Fibroblast of lung (primary cell): ENCODE data around the gene MYO18B. TPM values are rescaled to one million over a fixed set of nuclear protein-coding genes. Genes with fewer than 3 reads are reported as not detected.

ENCODE experiments used
- DNase-seq, 2 donors: peaks; one replicate each; pipeline versions ENCODE4 v3.0.0 to v3.0.0-alpha.2; 2010; ENCODE audit warnings: low read depth in 2 of 2
- H2AFZ ChIP-seq: 2 replicates; pipeline ENCODE4 v1.5.1; 2012; ENCODE audit warnings: low read length, control low read depth, inconsistent platforms
- H3K27ac ChIP-seq: 2 replicates; pipeline ENCODE4 v1.5.1; 2011; ENCODE audit warnings: low read length, control low read depth; ENCODE audit not compliant: insufficient read depth
- H3K27me3 ChIP-seq: 2 replicates; pipeline ENCODE4 v1.5.1; 2011; ENCODE audit warnings: mild to moderate bottlenecking, low read length; ENCODE audit not compliant: control insufficient read depth, insufficient read depth
- H3K36me3 ChIP-seq: 2 replicates; pipeline ENCODE4 v1.5.1; 2011; ENCODE audit warnings: low read length; ENCODE audit not compliant: control insufficient read depth, insufficient read depth
- H3K4me1 ChIP-seq: 2 replicates; pipeline ENCODE4 v1.5.1; 2011; ENCODE audit warnings: low read length; ENCODE audit not compliant: control insufficient read depth, insufficient read depth; ENCODE audit errors: extremely low read depth
- H3K4me2 ChIP-seq: 2 replicates; pipeline ENCODE4 v1.5.1; 2011; ENCODE audit warnings: low read length, control low read depth; ENCODE audit not compliant: insufficient read depth; ENCODE audit errors: extremely low read depth
- H3K4me3 ChIP-seq, 4 experiments: fragments of 200-600 bp in 1 of 4; sonication (generic) in 1 of 4; replicated peaks in 1 of 4; 2 replicates each; pipeline ENCODE4 v1.5.1; 2011 to 2016; ENCODE audit warnings: low read length in 4 of 4, low read depth in 3 of 4, mild to moderate bottlenecking in 3 of 4, control low read depth in 2 of 4, inconsistent platforms in 1 of 4, mixed read lengths in 1 of 4; ENCODE audit not compliant: insufficient read depth in 1 of 4; ENCODE audit errors: control extremely low read depth in 1 of 4
- H3K79me2 ChIP-seq: 2 replicates; pipeline ENCODE4 v1.5.1; 2012; ENCODE audit warnings: mild to moderate bottlenecking, low read length, inconsistent platforms; ENCODE audit not compliant: control insufficient read depth, insufficient read depth
- H3K9ac ChIP-seq: 2 replicates; pipeline ENCODE4 v1.5.1; 2011; ENCODE audit warnings: mild to moderate bottlenecking, low read length, control low read depth; ENCODE audit not compliant: insufficient read depth
- H3K9me3 ChIP-seq: 2 replicates; pipeline ENCODE4 v1.5.1; 2012; ENCODE audit warnings: low read depth, low read length; ENCODE audit not compliant: control insufficient read depth, insufficient read depth
- H4K20me1 ChIP-seq: 2 replicates; pipeline ENCODE4 v1.5.1; 2011; ENCODE audit warnings: low read length; ENCODE audit not compliant: control insufficient read depth, insufficient read depth; ENCODE audit errors: extremely low read depth
- EZH2 ChIP-seq: IDR thresholded peaks from 2 replicates; pipeline ENCODE4 v1.5.1; 2012; ENCODE audit warnings: low read length, control low read depth, mild to moderate bottlenecking; ENCODE audit errors: missing control alignments
- polyA plus RNA-seq, 2 donors: library from polyadenylated mRNA; depleted of rRNA in 1 of 2; stranded (reverse) in 1 of 2; unstranded in 1 of 2; fragments of >200 nt; gene quantifications; 2 replicates each; pipeline ENCODE4 v1.2.1, GENCODE V29; 2011 to 2012; ENCODE audit warnings: missing spikeins in 1 of 2
- total RNA-seq: library from RNA; depleted of rRNA; stranded (reverse); fragments of >200 nt; gene quantifications from 2 replicates; pipeline ENCODE4 v1.2.1, GENCODE V29; 2014
- TF ChIP-seq, protein P1 (sequence below), 2 donors: IDR thresholded peaks in 1 of 2; conservative IDR thresholded peaks in 1 of 2; 1 replicate in 1 of 2; 2 replicates in 1 of 2; pipeline ENCODE4 v1.5.1; 2011 to 2012; ENCODE audit warnings: low read length in 2 of 2, control low read depth in 1 of 2, inconsistent platforms in 1 of 2, low read depth in 1 of 2, mild to moderate bottlenecking in 1 of 2

MYO18B gene
- total and polyA plus RNA-seq, 2 donors (not counting 1 experiment from before 2014, with no cell fraction given): 0.17 TPM; not detected in 1

DNA sequence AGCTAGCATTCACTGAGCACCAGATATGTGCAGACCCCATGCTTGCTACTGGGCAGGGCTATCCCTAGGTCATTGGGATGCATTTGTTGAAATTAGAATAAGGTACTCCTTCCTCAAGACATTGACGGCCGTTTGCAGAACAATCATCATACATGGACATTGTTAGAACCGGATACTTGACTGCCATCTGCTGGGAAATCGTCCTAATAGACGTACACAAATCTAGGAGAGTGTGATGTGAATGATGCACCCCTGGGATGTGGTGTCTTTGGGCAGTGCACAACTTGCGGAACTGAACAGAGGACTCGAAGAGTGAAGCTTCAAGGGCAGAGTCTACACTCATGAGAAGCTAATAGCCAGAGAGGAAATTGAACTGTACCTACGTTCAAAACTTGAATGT lies 35.9 kb downstream of the MYO18B start:
- Histone ChIP-seq H2AFZ (no peak overlapping the region), H3K4me3 (no peak overlapping the region), H3K4me2 (no peak overlapping the region), H3K36me3 (no peaks in the 10 kb centered on the region), H3K79me2 (no peaks in the 10 kb centered on the region), H3K9me3 (no peaks in the 10 kb centered on the region), H4K20me1 (no peaks in the 10 kb centered on the region), H3K9ac (no peak overlapping the region), H3K27ac (no peak overlapping the region), H3K27me3 (no peaks in the 10 kb centered on the region), H3K4me1 (no peaks in the 10 kb centered on the region)
- TF ChIP-seq, protein P1, sequence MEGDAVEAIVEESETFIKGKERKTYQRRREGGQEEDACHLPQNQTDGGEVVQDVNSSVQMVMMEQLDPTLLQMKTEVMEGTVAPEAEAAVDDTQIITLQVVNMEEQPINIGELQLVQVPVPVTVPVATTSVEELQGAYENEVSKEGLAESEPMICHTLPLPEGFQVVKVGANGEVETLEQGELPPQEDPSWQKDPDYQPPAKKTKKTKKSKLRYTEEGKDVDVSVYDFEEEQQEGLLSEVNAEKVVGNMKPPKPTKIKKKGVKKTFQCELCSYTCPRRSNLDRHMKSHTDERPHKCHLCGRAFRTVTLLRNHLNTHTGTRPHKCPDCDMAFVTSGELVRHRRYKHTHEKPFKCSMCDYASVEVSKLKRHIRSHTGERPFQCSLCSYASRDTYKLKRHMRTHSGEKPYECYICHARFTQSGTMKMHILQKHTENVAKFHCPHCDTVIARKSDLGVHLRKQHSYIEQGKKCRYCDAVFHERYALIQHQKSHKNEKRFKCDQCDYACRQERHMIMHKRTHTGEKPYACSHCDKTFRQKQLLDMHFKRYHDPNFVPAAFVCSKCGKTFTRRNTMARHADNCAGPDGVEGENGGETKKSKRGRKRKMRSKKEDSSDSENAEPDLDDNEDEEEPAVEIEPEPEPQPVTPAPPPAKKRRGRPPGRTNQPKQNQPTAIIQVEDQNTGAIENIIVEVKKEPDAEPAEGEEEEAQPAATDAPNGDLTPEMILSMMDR (conservative IDR thresholded peaks at IDR 0.05 in 1 of 2, IDR thresholded peaks at IDR 0.05 in 1 of 2; ENCODE audit: low read depth in 1 of 2, low read length in 2 of 2): peak; percentile 37 to 55
- no peak for TF ChIP-seq EZH2
- DNase-seq: peak; percentile 36 to 58

DNA sequence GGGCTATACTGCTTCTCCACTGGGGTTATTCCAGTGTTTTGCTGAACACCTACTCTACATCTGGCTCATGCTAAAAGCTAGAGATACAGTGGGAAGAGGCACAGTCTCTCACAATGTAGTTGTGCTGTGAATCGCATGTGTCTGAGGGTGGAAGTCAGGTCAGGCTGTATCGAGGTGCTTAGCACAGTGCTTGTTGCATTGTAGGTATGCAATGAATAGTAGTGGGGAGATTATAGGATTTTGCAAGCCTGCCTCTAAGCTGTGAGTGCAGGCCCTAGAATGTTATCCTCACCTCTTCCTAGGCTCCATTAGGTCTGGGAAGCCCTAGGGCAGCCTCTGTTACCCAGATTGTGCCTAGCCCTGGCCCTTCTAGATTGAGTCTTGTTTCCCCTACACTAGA lies 37.4 kb downstream of the MYO18B start:
- TF ChIP-seq EZH2: no peak
- TF ChIP-seq, protein P1 (conservative IDR thresholded peaks at IDR 0.05 in 1 of 2, IDR thresholded peaks at IDR 0.05 in 1 of 2; ENCODE audit: low read depth in 1 of 2, low read length in 2 of 2): no peak
- H3K36me3 ChIP-seq: no peaks in the 10 kb centered on the region
- no peak overlapping the region for H2AFZ ChIP-seq
- H3K4me1 ChIP-seq: no peaks in the 10 kb centered on the region
- no peak overlapping the region for H3K9ac ChIP-seq
- no peak overlapping the region for H3K4me2 ChIP-seq
- no peaks in the 10 kb centered on the region for H4K20me1 ChIP-seq
- H3K27ac ChIP-seq: no peak overlapping the region
- no peak overlapping the region for H3K4me3 ChIP-seq
- no peaks in the 10 kb centered on the region for H3K79me2 ChIP-seq
- DNase-seq: no peak
- H3K27me3 ChIP-seq: no peaks in the 10 kb centered on the region
- no peaks in the 10 kb centered on the region for H3K9me3 ChIP-seq

DNA sequence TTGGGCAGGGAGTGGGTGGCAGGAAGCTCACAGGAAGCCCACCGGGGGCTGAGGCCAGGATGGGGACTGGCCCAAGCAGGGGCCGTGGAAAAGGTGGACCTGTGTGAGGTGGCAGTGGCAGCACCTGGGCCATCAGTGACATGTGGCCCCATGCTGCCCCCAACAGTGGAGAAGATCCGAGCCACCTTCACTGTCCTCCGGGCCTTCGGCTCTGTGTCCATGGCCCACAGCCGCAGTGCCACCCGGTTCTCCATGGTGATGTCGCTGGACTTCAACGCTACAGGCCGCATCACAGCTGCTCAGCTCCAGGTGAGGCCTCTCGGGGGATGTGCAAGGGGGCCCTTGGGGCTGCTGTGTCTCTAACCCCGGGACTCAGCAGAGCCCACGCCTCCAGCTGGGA lies 37.9 kb downstream of the MYO18B start:
- Histone ChIP-seq H3K27me3 (no peaks in the 10 kb centered on the region), H3K36me3 (no peaks in the 10 kb centered on the region), H3K79me2 (no peaks in the 10 kb centered on the region), H3K4me1 (no peaks in the 10 kb centered on the region), H3K27ac (no peak overlapping the region), H4K20me1 (no peaks in the 10 kb centered on the region), H3K4me3 (no peak overlapping the region), H2AFZ (no peak overlapping the region), H3K4me2 (no peak overlapping the region), H3K9ac (no peak overlapping the region), H3K9me3 (no peaks in the 10 kb centered on the region)
- no peak for TF ChIP-seq EZH2
- TF ChIP-seq, protein P1 (conservative IDR thresholded peaks at IDR 0.05 in 1 of 2, IDR thresholded peaks at IDR 0.05 in 1 of 2; ENCODE audit: low read depth in 1 of 2, low read length in 2 of 2): no peak
- DNase-seq: no peak
